Stimulated activated CD4-positive, alpha-beta T cell treated with anti-CD3 and anti-CD28 coated beads, Interleukin-15, amount 100 ng/mL, for 24 hours (primary cell): ENCODE measurements around the gene MAPKAPK3.

Experiments used
- DNase-seq: peaks from one replicate; pipeline ENCODE4 v3.0.0-alpha.2; 2020

MAPKAPK3 gene

DNA sequence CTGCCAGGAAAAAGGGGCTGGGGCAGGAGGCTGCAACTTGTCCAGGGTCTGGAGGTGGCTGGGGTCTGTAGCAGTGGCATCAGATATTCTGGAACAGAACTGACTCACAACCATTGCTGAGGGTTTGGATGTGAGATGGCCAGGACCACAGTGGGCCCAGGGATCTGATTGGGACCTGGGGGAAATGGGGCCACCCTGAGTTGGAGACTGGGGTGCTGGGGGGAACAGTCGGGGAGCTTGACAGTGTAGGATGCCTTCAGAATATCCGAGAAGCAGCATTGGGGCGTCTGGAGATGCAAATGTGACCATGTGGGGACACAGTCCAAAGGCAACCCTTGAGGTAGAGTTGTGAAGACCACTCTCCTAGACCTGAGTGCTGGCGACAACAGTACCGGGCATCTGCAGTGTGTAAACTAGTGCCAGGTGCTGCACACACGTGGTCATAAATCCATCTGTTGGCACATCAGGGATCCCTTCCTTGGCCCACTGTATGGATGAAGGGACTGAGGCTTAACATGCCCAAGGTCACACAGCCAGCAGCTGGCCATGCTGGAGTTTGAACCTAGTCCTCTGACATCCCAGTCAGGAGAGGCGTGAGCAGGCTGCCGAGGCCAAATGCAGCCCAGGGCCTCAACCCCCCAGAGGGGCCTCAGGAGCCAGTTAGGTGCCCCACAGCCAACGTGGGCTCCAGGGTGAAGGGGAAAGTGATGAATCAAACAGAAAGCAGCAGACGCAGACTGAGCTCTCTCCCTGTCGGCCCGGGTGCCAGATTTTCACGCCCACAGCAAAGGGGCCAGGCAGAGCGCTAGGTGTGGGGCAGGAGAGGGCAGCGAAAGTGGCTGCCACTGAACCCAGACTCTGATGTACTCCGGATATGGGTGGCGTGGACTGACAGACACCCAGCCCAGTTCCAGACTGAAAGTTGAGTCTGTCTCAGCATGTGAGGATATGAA is 28.9 kb upstream of the MAPKAPK3 start:
- DNase-seq = peak; percentile 93

DNA sequence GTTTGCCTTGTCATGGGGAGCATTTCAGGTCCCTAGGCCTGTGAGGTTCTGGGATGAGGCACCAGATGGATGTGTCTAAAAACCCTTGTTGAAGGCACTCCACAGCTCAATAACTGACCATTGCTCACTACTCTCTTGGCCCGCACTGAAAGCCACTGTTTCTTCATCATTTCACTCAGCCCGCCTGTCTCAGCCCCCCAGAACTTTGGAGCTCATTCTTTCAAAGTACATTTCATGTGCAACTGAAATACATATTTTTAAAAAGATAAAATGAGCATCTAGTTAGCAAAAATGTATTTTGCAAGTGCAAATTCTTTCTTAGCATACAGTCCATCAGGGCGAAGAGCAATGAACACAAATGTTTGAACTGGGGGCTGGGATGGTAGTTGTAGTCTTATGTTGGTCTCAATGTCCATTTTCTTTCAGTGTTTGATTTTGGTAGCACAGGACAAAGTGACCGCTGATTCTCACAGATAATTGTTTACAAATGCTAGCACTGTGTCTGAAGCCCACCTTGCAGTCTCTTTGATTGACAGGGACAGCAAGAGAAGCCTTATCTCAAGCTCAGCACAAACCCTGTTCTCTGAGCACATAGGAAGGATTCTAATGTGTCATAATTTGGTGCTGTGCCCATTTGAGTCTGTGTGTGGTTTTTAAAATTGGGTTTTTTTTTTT is 28.1 kb upstream of the MAPKAPK3 start:
- no peak for DNase-seq

GRCh38 chr3:50591196-50591741 is 25.7 kb upstream of the MAPKAPK3 start:
- DNase-seq = peak; percentile 61

- peak; percentile 46 for DNase-seq
These were observed 24.4 kb upstream of the MAPKAPK3 start for GRCh38 chr3:50592568-50592967.

GRCh38 chr3:50594253-50594785 is 22.6 kb upstream of the MAPKAPK3 start:
- DNase-seq = no peak

DNA sequence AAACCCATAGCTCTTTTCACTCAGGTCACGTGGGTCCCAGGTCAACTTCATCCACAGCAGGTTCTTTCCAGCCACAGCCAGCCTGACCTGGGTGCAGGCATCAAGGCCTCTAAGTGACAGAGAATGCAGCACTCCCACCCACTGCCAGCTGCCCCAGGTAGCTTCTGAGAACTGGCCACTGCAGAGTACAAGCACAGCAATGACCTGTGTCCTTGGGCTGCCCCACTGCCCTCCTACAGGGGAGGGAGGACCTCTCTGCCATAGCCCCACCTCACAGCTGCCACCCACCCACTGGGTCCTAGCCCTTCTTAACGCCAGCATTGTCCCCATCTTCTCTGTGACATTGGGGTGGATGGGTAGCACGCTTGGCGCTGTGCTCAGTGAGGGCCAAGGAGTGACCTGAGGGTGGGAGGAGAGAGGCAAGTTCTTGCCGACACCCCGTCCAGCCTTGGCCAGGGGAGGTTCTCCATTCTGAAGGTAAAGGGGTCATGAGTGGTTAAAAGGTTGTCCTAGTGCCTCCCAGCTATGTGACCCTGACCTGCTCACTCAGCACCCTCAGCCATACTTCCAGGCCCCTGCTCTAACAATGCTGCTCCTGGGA is 17.7 kb upstream of the MAPKAPK3 start:
- DNase-seq = no peak

- DNase-seq = no peak
These were observed 17.2 kb upstream of the MAPKAPK3 start for GRCh38 chr3:50599716-50600118.

DNA sequence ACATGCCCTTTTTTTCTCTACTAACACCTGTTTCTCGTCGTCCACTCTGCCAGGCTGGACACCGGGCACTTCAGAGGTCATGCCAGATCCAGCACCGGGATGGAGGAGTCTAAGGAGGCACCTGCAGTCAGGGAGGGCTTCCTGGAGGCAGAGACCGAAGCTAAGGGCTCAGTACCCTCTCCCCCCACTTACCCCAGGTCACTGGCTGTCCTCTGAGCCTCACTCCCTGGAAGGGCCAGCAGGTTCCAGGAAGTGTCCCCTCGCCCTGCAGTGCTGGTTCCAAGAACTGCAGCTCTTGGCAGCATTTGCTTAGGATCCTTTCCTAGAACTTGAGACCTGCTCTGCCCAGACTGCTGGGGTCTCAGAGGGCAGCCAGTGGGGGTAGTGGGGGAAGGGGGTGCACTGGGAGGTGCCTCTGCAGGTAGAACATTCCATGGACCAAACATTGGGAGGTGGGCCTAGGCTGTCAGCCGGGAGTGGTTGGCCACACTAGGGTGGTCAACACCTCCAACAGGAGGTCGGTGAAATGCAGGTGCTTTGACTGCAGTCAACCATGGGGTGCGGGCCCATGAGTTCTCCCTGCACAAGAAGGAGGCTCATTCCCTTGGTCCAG is 16.7 kb upstream of the MAPKAPK3 start:
- DNase-seq = peak; percentile 46

DNA sequence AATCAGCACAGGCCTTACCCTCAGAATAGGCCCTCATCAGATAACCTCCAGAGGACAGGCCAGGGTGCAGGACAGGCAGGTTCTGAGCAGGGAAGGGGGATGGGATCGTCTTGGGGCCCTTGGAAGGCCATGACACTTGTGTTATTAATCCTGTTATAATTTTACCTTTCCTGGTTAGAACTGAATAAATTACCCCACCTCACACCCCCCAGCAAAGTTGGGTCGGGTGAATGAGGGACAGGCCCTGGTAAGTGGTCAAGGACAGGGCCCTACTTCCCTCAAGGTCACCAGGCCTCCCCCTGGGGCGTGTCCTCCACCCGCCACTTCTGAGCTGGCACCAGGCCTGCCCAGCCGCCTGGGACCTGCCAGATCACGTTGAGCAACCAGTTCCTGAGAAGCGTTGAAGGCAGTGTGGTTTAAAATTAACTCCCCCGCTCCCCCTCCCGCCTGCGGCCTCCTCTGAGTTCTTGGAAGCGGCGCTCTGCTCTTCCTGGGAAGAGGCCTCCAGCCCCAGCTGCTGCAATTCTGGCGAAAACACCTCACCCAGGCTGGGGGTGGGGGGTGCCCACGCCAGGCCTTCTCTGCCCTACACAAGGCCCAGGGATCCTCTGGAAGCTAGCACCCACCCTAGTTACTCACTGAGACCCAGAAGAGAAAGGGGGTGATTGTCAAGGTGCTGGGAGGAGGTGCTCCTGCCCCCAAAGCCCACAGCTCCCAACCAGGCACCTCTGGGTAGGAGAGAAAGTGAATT is 15.9 kb upstream of the MAPKAPK3 start:
- DNase-seq = peak; percentile 97

DNA sequence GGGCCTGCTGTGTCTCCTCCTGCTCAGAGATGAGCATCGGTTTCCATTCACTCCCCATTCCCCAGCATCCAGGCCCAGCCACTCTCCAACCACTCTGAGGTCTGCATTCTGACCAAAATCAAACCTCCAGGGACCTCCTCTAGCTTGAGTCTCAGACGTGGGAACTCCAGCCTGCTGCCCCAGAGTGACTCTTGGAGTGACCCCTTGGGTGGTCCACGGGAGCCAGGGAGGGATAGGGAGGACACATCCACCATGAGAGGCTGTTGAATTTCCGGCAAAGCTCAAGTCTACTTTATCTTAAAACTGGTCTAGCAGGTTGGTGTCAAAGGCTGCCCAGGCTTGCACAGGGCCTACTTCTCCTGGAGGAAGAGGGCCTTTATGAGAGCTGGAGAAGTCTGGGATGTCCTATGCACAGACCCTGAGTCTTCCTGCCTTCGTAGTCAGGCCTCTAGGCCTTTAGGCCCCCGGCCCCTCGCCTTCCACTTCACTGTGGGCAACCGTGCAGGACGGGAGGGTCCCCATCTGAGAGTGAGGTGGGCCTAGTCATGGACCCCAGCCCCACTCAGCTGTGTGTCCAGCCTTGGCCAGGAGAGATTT is 14.3 kb upstream of the MAPKAPK3 start:
- DNase-seq = no peak

DNA sequence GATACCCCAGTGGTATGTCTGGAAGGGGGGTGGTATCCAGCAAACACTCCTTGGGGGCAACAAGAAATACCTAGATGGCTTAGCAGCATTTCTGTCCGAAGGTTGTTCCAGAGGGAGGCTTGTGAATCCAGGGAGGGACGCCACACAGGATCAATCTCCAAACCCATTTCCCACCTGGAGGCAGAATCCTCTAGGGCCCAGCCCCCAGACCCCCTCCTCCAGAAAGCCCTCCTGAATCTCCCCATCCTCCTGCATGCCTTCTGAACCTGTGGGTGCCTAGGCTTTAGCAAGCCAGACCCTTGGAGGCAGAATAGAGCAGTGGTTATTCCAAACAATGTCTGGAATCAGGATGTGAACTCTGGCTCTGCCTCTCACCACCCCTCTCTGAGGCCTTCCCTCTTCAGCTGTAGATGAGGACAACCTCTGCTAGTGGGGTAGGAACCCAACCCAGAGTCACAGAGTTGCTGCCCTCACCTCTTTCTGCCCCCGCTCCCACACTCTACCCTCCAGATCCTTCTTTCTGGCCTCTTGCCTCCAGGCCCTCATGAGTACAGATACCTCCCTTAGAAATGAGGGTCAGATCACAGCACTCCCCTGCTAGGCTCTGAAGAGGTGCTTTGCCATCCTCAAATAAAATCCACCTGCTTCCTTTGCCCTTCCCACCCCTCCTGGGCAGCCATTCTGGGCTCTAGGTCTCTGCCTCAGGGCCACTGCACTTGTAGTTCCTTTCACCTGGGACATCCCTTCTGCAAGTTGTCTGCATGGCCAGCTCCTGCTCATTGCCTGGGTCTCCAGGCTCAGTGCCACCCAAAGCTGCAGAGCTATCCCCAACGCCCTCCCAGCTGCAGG is 13.5 kb upstream of the MAPKAPK3 start:
- peak; percentile 54 for DNase-seq

GRCh38 chr3:50604110-50604621 is 12.8 kb upstream of the MAPKAPK3 start:
- peak; percentile 43 for DNase-seq

DNA sequence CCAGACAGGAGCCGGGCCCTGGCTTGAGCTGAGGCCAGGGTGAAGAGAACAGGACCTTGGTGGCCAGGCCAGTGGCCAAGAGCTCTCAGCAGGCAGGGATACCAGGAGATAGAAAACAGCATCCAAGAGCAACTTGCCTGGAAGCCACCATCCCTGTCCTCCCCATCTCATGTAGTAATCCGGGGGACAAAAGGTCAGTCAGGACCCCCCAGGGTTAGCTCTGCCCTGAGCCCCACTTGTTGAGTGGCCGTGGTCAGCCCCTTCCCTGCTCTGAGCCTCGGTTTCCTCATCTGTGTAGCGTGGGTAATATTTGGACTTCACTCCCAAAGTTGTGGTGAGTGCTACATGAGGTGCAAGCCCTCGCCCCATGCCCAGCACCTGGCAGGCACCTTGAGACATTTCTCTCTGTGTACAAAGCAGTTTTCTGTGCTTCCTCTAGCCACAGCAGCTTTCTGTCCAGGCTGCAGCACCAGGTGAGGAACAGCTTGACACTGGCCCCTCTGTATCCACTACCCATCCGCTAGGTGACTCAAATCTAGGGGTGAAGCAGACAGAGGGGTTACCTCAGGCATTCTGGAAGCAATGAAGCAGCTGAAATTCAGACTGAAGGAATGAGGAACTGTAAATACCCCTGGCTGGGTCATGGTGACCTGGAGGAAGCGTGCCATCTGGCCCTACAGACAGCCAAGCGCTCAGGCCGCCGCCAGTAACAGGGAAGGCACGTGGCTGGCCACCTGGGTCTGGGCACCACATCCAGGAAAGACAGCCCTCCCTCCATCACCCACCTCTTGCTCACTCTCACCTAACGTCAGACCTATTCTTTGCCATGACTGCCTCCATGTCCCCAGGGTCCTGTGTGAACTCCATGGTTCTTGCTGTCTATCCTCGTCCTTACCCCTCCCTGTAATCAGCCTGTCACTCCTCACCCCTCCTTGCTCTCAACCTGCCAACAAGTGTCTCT is 12.0 kb upstream of the MAPKAPK3 start:
- peak; percentile 48 for DNase-seq

GRCh38 chr3:50605901-50606326 is 11.0 kb upstream of the MAPKAPK3 start:
- peak; percentile 44 for DNase-seq

- DNase-seq = peak; percentile 53
These were observed 10.4 kb upstream of the MAPKAPK3 start for GRCh38 chr3:50606596-50606995.

DNA sequence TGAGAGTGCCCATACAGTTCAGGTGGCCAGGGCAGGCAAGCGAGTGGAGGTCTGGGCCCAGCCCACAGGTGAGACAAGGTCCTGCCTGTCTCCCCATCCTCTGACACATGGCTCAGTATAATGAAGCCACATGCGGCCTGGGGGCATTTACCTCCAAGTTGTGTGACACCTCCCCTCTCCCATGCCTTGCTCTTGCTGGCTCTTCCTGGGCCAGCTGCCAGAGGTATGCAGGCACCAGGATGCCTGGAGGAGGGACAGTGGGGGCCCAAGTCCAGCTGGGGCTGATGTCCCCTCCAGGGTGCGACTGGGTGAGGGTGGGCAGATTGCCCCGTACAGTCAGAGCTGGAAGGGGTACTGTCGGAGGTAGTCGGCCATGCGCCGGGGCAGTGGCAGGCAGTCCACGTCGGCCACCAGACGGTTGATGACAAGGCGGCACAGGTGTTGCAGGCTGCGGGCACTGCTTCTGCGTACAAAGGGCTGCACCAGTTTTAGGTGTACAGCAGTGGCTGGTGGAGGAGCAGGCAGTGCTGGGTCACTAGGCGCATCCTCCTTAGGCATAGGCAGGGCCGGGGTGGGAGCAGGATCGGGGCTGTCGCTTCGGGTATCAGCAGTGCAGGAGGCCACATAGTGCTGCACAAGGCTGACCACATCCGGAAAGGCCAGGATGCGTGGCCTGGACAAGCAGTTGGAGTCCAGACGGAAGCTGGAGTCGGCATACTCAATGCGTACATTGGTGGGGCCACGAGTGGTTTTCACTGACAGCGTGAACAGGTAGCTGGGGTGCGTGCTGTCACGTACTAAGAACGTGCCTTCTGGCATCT is 9.5 kb upstream of the MAPKAPK3 start:
- DNase-seq = peak; percentile 63

DNA sequence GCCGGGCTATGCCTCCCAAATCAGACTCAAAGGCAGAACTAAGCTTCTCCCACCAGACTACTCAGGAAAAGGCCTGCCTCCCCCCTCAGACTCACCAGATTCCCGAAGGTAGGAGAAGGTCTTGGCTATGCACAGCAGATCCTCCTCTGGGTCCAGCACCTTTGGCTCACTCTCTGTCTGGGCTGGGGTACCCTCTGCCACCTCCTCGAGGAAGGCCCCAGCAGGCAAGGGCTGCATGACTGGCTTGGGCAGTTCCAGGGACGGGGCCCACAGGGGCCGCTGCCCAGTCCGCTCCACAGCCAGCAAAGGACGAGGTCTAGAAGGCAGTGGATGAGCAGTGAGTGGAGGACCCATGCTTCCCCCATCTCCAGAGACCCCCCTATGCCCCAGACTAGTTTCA is 8.7 kb upstream of the MAPKAPK3 start:
- DNase-seq = peak; percentile 49
